GM18519 (cell line): Measurements from ENCODE around the gene TGM1.
A peak's percentile ranks its signal among the peaks of the same experiment; 100 is the strongest.
"Not testable (repeated sequence)": the region's sequence is repeated elsewhere in the genome, so short reads cannot be mapped to it uniquely, and the experiment has no call there.

Experiments used
- ATAC-seq: cut with Tn5 transposase; IDR thresholded peaks from one replicate; pipeline ENCODE4 v1.9.1; 2021; ENCODE audit warnings: mild to moderate bottlenecking, moderate library complexity; ENCODE audit not compliant: unreplicated experiment, low FRiP score

Gene TGM1

DNA sequence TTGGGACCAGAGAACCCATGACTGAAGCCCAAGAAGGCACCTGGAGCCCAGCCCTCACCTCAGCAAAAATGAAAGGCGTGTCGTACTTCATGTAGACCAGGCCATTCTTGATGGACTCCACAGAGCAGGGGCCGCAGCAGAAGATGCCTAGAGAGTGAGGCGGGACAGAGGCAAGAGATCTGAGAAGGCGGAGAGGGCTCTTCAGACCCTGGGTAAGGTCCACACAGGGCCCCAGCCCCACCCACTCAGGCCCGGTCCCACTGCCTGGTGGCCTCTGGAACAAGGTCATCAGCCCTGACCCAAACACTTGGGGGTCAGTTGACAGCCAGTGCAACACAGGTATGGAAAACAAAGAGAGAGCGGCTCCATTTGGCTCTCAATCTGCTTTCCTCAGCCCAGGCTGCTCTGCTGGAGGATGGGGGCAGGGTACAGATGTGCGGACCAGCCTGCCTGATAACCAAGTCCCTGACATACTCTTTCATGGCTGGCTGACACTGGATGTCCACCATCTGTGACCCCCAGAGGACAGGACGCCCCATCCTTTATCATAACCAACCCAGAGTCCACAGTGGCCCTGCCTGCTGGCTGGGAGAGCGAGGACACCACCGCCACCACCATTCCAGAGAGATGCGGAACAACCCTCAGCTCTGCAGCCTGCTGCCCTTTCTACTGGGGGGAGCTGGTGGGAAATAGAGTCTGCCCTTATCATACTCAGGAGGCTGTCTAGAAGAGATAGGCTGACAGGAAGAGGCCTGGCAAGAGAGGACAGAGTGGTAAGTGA is 6.9 kb downstream of the TGM1 start:
- ATAC-seq: no peak

DNA sequence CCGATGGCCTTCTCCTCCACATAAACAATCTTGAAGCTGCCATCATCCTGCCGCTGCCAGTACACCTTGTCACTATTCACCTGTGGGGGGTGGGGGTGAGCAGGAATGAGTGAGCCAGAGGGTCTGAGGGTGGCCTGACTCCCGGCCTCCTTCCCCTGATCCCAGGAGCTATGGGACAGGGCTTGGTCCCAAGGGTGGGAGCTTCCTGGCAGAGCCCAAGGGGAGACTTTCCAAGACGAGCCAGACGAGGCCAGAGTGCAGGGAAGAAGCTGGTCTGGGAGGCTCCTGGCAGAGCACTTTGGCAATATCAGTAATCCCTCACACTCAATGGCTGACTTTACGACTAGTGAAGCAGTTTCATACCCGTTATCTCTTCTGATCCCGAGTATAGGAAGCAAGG is 7.5 kb downstream of the TGM1 start:
- ATAC-seq: no peak

DNA sequence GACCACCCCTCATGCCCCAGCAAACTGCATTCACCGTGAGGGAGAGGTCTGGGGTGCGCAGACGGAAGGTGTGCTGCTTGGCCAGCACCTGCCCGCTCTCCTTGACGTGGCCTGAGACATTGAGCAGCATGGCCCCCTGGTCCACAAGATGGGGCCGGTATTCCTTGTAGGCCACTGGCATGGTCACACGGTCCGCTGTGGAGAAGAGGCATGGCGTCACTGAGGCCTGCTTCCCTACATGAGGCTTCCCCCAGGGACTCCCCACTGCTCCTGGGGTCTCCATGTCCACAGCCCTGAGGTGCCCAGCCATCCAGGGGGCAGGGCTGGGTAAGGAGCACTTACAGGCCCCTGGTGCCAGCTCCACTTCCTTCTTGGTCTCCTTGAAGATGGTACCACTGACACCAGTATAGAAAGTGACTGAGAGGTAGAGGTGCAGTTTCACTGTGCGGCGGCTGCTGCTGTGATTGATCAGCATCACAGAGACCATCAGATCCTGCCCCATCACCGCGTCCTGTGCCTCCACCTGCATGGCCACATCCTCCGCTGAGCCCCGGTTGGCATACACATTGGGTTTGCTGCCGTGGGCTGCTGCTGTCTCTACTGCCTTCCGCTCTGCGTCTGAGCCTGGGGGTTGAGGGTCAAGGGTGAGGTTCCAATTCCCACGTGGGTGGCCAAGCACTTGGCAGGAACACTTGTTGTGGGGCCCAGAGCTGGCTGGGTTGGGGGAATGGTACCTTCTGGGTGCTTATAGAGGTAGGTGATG is 8.2 kb downstream of the TGM1 start:
- ATAC-seq: no peak

DNA sequence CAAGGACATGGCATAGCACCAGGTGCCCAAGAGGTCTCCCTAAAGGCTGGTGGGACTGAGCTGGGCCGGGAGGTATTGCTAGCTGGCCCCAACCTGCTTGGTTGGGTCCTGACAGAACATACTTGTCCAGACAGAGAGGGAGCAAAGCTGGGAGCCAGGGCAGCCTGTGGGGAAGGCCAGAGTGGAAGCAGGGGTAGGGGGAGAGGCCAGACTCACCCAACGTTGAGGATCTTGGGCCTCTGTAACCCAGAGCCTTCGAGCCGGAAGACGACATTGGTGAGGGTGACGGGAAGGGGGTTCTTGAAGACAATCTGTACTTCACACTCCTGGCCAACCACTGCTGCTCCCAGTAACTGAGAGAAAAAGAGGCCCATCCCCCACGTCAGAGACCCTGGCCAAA is 9.0 kb downstream of the TGM1 start:
- ATAC-seq: no peak

DNA sequence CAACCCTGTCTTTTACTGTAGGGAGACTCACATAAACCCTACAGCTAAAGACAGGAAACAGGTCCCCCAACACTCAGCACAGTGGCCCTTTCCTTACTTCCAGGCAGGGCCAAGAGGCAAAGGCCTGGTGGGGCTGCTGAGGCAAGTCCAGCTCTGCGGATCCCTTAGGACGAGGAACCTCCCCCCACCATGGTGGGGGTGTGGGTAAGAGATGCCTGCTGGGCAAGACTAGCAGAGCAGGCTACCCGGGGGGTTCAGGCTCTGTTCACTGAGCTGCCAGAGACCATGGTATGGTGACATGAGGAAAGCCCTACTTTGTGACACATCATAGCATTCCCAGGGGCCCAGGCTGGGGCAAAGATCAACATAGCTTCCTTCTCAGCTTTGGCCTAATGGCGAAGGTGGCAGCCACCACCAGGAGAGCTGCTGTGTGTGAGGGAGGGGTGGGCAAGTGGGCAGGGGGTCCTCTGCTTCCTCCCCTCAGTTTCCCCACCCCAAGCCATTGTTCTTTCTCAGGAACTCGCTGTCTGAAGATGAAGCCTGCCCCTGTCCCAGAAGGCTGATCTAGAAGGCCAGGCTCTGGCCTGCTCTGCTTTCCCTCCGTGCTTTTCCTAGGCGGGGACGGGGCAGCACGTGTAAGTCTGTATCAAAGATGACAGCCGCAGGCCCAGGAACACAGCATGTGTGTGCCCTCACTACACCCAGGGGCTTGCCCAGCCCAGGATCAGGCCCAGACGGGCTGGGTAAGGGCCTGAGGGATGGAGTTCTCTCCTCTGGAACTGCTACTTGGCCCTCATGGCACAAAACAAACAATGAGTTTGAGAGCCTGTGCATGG is 10.5 kb downstream of the TGM1 start:
- no peak for ATAC-seq

DNA sequence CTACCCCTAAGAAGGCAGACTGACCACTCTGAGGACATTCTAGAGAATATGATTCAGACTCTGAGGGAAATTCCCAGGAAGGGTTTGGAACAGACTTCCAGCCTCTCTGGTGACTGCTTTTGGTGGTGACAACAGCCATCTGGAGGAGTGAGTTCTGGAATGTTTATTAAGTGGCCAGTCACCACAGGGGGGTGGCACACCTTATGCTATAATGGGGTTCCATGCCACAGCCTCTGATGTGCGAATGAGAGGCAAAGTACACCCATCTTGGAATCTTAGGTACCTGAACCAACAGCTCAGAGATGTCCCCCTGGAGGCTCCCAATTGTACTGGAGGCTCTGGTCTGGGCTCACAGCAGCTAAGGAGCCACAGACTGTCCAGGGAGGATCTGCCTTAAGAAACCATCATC is 11.1 kb downstream of the TGM1 start:
- ATAC-seq: no peak

DNA sequence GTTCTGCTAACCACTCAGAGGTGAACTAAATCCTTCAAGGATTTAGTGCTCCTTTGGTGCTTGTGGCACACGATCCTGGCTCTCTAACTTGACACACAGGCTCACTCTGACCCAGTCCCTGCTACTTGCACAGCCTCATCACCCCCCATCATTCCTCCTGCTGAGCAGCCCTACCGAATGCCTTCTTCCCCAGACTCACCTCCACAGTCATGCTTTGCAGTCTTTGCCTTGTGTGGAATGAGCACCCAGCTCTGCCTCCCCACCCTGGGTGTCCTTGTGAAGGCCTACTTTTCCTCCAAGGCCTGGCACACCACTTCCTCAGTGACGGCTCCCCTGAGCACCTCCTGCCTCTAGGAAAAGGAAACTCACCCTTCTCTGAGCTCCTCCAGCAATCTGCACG is 12.6 kb downstream of the TGM1 start:
- ATAC-seq: no peak

DNA sequence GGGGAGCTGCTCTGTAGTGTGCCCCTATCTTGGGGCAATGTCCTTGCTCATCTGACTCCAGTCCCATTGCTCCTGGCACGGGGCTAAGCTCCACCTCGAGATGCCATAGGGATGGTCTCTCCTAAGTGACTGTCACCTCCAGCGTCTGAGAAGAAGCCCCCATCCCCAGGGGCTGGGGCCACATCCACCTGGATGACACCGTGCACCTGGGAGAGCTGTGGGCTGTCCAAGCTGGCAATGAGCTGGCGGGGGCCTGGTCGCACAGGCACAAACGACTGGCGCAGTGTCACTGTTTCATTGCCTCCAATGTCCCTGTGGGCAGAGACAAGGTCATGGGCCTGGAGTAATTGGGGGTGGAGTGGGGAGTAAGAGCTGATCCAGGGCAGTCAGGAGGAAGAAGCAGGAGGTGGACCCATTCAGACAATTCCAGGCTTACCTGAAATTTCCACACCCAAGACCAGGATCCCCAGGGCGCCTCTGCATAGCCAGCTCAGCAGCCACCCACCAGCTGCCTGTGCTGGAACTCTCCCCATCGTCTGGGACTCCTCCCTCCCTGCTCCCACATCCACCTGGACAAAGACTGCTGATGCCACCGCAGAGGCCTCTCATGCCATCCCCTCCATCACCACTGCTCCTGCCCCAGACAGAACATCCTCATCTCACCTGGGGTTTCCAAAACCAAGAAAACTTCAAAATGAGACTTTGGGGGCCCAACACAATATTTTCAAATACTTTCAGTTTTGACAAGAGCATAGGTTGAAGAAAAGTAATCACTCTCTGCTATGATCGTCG is 13.6 kb downstream of the TGM1 start:
- ATAC-seq: no peak

DNA sequence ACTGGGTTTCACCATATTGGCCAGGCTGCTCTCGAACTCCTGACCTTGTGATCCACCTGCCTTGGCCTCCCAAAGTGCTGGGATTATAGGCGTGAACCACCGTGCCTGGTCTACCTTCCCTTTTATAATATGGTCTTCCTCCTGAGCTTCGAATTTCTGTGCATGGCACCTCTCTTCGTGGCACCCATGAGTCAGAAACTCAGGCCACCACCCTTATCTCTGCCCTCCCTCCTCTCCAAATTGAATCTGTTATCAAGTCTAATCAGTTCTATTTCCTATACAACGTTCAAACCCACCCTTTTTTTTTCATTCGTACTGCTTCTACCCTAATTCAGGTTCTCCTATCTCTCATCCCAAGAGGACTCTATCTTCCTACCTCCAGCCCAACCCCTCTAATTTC is 15.6 kb downstream of the TGM1 start:
- no peak for ATAC-seq

DNA sequence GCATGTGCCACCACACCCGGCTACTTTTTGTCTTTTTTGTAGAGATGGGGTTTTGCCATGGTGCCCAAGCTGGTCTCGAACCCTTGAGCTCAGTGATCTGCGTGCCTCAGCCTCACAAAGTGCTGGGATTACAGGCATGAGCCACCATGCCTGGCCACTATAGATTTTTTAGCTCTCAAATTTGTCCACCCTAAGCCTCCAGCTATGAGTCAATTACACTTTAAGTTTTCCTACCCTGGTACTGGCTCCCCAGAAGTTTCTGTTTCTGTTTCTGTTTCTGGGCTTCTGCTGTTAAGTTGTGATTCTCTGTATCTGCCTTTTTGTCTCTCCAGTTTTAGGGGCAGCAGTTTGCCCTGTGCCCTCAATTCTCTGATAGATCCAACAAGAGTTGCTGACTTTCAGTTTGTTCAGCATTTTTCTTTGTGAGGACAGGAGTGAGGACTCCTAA is 16.2 kb downstream of the TGM1 start:
- ATAC-seq: no peak

DNA sequence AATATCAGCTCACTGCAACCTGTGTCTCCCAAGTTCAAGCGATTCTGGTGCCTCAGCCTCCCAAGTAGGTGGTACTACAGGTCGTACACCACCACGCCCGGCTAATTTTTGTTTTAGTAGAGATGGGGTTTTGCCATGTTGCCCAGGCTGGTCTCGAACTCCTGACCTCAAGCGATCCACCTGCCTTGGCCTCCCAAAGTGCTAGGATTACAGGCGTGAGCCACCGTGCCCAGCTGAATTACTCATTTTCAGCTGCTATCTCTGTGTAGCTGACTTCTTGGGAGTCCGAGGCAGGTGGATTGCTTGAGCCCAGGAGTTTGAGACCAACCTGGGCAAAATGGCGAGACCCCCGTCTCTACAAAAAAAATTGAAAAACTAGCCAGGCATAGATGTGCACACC is 17.6 kb downstream of the TGM1 start:
- ATAC-seq: not testable (repeated sequence)

DNA sequence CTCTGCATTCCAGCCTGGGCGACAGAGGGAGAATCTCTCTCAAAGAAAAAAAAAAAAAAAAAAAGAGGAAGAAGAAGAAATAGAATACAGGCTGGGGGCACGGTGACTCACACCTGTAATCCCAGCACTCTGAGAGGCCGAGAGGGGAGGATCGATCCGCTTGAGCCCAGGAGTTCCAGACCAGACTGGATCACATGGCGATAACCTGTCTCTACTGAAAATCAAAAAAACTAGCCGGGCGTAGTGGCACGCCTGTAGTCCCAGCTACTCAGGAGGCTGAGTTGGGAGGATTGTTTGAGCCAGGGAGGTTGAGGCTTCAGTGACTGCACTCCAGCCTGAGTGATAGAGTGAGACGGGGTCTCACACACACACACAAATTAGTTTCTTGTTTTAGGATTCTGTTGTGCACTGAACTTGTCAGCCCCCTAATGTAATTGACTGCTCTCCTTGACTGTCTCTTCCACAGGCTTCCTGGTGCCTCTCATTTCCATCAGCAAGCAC is 19.6 kb downstream of the TGM1 start:
- no peak for ATAC-seq

DNA sequence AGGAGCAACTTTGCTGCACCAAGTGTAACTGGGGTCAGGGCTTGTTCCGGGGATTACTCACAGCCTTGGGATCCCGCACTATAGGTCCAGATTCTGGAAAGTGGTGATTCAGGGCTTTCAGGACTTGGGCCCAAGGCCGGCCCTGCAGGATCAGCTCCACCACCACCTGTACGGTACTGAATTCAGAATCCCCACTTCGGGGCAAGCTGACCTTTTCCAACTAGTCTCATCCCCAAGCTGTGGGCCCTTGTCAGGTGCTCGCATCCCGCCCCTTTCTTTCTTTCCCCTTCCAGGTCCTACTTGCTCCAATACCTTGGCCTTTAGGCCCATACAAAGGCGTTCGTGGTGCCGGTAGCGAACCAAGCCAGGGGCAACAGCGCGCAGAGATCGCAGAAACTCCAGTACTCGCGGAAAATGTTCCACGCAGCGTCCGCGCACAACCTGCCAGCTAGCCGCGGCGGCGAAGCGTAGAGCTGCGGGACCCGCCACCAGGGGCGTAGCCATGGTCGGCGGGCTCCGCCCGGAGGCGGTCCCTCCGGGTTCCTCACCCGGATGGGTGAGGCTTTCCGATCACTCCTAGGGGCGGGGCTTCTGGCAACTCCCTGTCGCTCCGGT is 21.0 kb downstream of the TGM1 start:
- peak; percentile 59 for ATAC-seq

DNA sequence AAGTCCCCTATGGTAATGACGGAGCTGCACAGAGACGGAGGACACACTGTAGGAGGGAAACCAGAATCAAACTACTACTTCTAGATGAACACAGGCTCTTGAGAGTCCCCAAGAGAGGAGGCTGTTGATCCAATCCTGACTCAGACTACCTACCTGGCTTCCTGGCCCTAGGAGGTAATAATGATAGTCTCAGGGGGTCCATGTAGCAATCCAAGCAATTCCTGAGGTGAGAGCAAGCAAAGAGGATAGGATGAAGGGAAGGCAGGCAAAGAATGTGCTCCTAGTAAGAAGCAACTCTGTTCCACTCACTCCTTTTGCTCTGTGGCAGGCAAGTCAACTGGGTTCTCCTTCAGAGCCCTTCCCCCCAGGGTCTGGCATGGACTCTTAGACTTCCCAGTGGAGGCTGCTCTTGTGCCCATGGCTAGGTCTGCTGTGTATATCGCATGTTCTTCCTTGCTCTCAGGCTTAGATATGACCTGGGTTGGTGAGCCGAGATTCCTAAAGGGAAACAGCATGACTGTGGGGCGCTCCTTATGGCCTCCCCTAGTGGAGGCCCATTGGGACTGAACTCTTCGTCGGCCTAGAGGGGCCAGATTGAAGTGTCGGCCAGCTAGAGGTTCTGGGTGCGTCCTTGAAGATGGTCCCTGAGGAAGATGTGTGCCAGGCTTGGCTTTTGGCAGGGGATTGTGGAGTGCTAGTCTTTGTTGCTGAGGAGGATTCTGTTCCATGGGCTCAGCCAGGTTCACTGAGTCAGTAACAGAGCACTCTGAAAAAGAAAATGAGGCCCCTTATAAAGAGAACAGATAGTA is 22.7 kb downstream of the TGM1 start:
- no peak for ATAC-seq

DNA sequence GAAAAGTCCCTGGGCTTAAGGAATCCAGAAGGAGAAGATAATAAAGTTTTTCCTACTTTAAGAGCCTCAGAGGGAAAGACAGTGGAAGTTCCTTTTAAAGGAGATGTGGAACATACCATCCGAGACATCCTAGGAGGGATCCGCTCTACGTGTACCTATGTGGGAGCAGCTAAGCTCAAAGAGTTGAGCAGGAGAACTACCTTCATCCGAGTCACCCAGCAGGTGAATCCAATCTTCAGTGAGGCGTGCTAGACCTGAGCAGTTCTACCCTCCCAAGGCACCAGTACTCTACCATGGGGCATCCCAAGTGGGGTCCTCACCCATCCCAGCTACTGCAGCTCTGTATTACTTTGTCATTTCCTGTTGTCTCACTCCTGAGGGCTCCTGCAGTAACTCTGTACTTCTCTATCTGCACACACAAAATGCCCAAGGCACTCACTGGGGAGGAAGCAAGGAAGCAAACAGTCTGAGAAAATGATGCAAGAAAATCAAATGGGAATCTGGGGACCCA is 24.4 kb downstream of the TGM1 start:
- ATAC-seq: no peak

DNA sequence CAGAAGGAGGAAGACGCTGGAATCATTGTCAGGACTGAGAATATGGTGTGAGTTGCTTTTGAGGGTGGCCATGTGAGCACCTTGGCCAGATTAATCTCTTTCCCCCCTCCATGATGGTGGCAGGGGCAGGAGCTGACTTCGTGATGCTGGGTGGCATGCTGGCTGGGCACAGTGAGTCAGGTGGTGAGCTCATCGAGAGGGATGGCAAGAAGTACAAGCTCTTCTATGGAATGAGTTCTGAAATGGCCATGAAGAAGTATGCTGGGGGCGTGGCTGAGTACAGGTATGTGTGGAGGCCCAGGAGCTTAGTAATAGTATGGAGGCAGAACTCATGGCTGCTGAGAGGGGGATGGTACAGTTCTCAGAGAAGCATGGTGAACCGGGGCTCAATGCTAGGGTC is 24.9 kb downstream of the TGM1 start:
- ATAC-seq: no peak

DNA sequence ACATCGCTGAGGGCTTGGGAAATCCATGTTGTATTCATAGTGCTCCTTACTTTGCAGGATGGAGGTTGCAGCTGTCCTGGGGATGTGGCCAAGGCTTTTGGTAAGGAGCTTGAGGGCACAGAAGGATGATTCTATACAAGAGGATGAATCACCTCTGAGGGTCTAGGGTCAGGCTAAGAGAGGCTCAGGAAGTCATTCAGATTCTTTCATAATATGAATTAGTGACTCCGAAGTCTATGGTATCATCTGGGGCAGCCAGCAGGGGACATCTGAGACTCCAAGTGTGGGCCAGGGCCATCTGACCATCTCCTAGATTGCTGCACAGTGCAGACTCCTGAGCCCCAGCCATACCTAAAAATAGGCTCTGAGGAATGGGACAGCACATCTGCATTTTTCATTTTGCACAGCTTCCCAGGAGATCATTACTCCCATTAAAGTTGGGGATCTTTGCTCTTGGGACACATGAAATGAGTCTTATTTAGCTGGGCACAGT is 25.5 kb downstream of the TGM1 start:
- ATAC-seq: no peak

DNA sequence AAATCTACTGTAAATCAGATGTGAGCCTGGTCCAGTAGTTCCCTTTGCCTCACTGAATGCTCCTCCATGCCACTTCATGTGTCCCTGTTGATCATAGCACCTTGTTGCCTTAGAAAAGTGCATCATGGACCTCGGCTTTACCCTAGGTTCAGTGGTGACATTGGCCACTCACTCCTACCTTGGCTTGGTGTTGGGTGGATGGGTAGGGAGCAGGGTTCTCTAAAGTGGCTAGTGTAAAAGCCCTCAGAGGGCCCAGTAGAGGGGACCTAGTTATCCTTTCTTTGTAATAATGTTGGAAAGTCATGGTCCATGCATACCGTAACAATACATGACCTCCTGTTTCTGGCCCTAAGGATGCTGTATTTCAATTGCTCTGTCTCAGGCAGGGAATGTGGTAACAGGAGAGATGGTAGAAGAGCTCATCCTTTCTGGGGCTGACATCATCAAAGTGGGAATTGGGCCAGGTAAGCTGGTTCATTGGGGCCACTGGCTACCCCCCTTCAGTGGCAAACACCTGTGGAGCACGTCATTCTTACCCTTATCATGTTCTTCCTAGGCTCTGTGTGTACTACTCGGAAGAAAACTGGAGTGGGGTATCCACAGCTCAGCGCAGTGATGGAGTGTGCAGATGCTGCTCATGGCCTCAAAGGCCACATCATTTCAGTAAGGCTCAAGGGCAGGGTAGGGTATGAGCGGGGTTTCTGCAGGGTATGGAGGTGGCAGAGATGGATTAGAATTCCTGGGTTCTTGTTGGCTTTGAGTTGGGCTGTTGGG is 26.1 kb downstream of the TGM1 start:
- ATAC-seq: no peak
